Motor neuron (in vitro differentiated cells): ENCODE results near the gene INSL3. TPM values are rescaled to one million over a fixed set of nuclear protein-coding genes. Genes with fewer than 3 reads are reported as not detected.

Source experiments
- ATAC-seq, 8 experiments: fragments of 200-7000 bp; cut with Tn5 transposase; replicated peaks in 6 of 8; 2 replicates each; pipeline ENCODE4 v1.8.0; 2021; ENCODE audit warnings: mild to moderate bottlenecking in 8 of 8, moderate library complexity in 8 of 8
- H3K27ac ChIP-seq, 2 donors: fragments of 250-450 bp; sonication (Bioruptor Pico); 2 replicates each; pipeline ENCODE4 v1.9.0; 2021; ENCODE audit warnings: antibody characterized with exemption in 2 of 2, mild to moderate bottlenecking in 2 of 2, moderate library complexity in 1 of 2
- H3K4me1 ChIP-seq, 2 donors: fragments of 250-450 bp; sonication (Bioruptor Pico); replicated peaks in 1 of 2; 2 replicates each; pipeline ENCODE4 v1.6.1; 2021; ENCODE audit warnings: antibody characterized with exemption in 2 of 2, mild to moderate bottlenecking in 2 of 2, moderate library complexity in 1 of 2
- H3K4me3 ChIP-seq, 5 donors: fragments of 250-450 bp; sonication (Bioruptor Pico); 2 replicates each; pipeline ENCODE4 v1.9.0; 2021; ENCODE audit warnings: antibody characterized with exemption in 5 of 5, mild to moderate bottlenecking in 5 of 5, moderate library complexity in 4 of 5
- WGBS, 10 experiments: fragments of 450-650 bp; shearing (Covaris generic); methylation state at CpG; one replicate each; pipeline ENCODE4 v1.0.0; 2022; 5-methylcytosine and 5-hydroxymethylcytosine counted together
- in situ Hi-C, 9 experiments: fragments of 400-800 bp; cut with MboI; loops; one replicate each; pipeline ENCODE4 v1.15.0; 2021; ENCODE audit warnings: low sequenced_read_pairs in 9 of 9, low pct_unique_long_range_greater_than_20kb in 2 of 9; ENCODE audit not compliant: unreplicated experiment in 9 of 9
- total RNA-seq, 8 experiments: library from RNA; unstranded; fragments of 300-600 nt; gene quantifications; 2 replicates each; pipeline versions ENCODE4 v1.2.3 to v1.2.4, GENCODE V29; 2022

Gene INSL3
- total RNA-seq, 8 experiments from 2014 or later: 0.38 to 1.6 (median 0.55) TPM; not detected in 4

- Histone ChIP-seq H3K27ac (peak overlapping the region; percentile 74 to 95), H3K4me3 (peak overlapping the region; percentile 82 to 97 (median 90)), H3K4me1 (peaks cover 10 to 11% of the 10 kb centered on the region in 2 donors)
- ATAC-seq: peak in 2 of 8 experiments; percentile 0 to 1
- 0 to 2% (median 0%) methylated on average over 1 to 16 of the region's 22 CpGs; no CpG with 5 or more reads in 2 of the 10 experiments for WGBS, 10 experiments
- in situ Hi-C loops: no loop called here
Measured at GRCh38 chr19:17860331-17860992, 39.1 kb upstream of the INSL3 start.

- 0 to 1% (median 0%) methylated on average over 4 to 26 of the region's 80 CpGs; no CpG with 5 or more reads in 3 of the 10 experiments for WGBS, 10 experiments
- peak within 1 kb of the TSS; percentile 82 to 97 (median 90) for H3K4me3 ChIP-seq
- H3K27ac ChIP-seq: peak within 1 kb of the TSS; percentile 74 to 95
- ATAC-seq: peak; percentile 84 to 95 (median 93)
- peaks cover 10 to 11% of the 10 kb centered on the region in 2 donors for H3K4me1 ChIP-seq
- in situ Hi-C loops: loop anchor here in 1 of 9 experiments (10.0 kb wide), 1 partner anchor 85 kb away; no protein-coding TSS in a partner anchor
Measured at GRCh38 chr19:17859533-17860330, 38.4 kb upstream of the INSL3 start, which contains the start of gene RPL18A. Gene RPL18A, plus strand, starts transcription at chr19:17859910. Its CDS starts 47 bp downstream, at chr19:17859957.

DNA sequence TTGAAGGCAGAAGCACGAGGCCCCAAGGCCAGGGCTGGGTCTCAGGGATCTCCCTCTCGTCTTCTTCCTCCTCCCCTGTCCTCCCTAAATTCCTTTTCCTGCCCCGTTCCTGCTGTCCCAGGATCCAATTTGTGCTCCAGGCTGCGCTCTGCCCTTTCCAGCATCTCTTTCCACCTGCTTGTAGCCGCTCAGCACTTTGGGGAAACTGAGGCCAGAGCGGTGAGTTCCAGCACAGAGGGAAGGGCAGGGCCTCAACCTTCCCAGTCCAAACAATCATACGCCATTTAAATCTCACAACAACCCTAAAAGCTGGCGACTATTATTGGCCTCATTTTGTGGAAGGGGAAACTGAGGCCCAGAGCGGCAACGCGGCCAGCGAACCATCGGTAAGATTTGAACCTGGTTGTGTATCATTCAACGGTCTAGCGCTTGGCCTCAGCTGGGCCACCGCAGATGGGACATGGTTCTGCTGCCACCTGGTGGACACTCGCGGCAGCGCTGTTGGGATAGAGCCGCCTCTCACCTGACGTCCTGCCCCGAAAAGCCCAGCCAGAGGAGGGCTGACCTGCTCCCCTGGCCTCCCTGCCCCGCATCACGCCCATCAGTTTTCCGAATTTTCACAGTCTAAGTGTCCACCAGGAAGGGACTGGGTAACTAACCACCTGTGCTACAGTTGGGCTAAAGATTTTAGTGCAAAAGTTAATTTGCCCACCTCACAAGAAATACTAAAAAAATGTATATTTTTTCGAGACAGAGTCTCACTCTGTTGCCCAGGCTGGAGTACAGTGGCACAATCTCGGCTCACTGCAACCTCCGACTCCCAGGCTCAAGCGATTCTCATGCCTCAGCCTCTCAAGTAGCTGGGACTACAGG lies 34.2 kb upstream of the INSL3 start:
- WGBS, 10 experiments: 0 to 22% (median 8%) methylated on average over 3 to 19 of the region's 29 CpGs; no CpG with 5 or more reads in 3 of the 10 experiments
- Histone ChIP-seq H3K27ac (no peak overlapping the region), H3K4me3 (no peak overlapping the region), H3K4me1 (peaks cover 2 to 3% of the 10 kb centered on the region in 2 donors)
- ATAC-seq: peak; percentile 11 to 39 (median 16)
- in situ Hi-C loops: loop anchor here in 1 of 9 experiments (10.0 kb wide), 1 partner anchor 81 kb away; no protein-coding TSS in a partner anchor

GRCh38 chr19:17854061-17854460 lies 32.7 kb upstream of the INSL3 start:
- no peak for ATAC-seq
- WGBS, 10 experiments: 50 to 90% (median 60%) methylated on average over 1 to 6 of the region's 6 CpGs; no CpG with 5 or more reads in 5 of the 10 experiments
- in situ Hi-C loops: loop anchor here in 1 of 9 experiments (10.0 kb wide), 1 partner anchor 79 kb away; no protein-coding TSS in a partner anchor

GRCh38 chr19:17848595-17849292 lies 27.4 kb upstream of the INSL3 start:
- in situ Hi-C loops: no loop called here
- Histone ChIP-seq H3K4me1 (peaks cover 3 to 7% of the 10 kb centered on the region in 2 donors), H3K27ac (no peak overlapping the region), H3K4me3 (no peak overlapping the region)
- peak in 4 of 8 experiments; percentile 10 to 30 (median 12) for ATAC-seq
- 83 to 100% (median 92%) methylated on average over 2 to 11 of the region's 14 CpGs; no CpG with 5 or more reads in 1 of the 10 experiments for WGBS, 10 experiments

More at GRCh38 chr19:17854061-17854460, 32.7 kb upstream of the INSL3 start:
- no peak overlapping the region for H3K4me3 ChIP-seq
- H3K4me1 ChIP-seq: peaks cover under 1 to 1% of the 10 kb centered on the region in 2 donors
- H3K27ac ChIP-seq: no peak overlapping the region

- Histone ChIP-seq H3K27ac (peak within 1 kb of the TSS; percentile 58 to 65), H3K4me1 (peaks cover 7 to 12% of the 10 kb centered on the region in 2 donors), H3K4me3 (peak within 1 kb of the TSS in 3 of 5 donors; percentile 11 to 27 (median 15))
- ATAC-seq: peak; percentile 61 to 88 (median 68)
- in situ Hi-C loops: no loop called here
- 50 to 80% (median 59%) methylated on average over 1 to 4 of the region's 40 CpGs; no CpG with 5 or more reads in 6 of the 10 experiments for WGBS, 10 experiments
Measured at GRCh38 chr19:17847538-17848366, 26.4 kb upstream of the INSL3 start, which contains the start of gene JAK3. Gene JAK3, minus strand, starts transcription at chr19:17847982. Its CDS starts 3,565 bp downstream, at chr19:17844417.

GRCh38 chr19:17846146-17846545 lies 24.8 kb upstream of the INSL3 start:
- no peak overlapping the region for H3K27ac ChIP-seq
- in situ Hi-C loops: no loop called here
- no peak overlapping the region for H3K4me3 ChIP-seq
- WGBS, 10 experiments: 73 to 100% (median 88%) methylated on average over 1 to 6 of the region's 8 CpGs; no CpG with 5 or more reads in 2 of the 10 experiments
- ATAC-seq: no peak
- H3K4me1 ChIP-seq: peaks cover 12 to 19% of the 10 kb centered on the region in 2 donors

GRCh38 chr19:17843908-17844490 lies 22.7 kb upstream of the INSL3 start:
- in situ Hi-C loops: no loop called here
- Histone ChIP-seq H3K27ac (no peak overlapping the region), H3K4me3 (no peak overlapping the region), H3K4me1 (peaks cover 12 to 23% of the 10 kb centered on the region in 2 donors)
- no peak for ATAC-seq
- WGBS, 10 experiments: 70 to 100% (median 80%) methylated on average over 1 to 9 of the region's 14 CpGs; no CpG with 5 or more reads in 5 of the 10 experiments

GRCh38 chr19:17843292-17843827 lies 22.0 kb upstream of the INSL3 start:
- WGBS, 10 experiments: 80 to 100% (median 83%) methylated on average over 1 to 2 of the region's 9 CpGs; no CpG with 5 or more reads in 7 of the 10 experiments
- ATAC-seq: no peak
- H3K27ac ChIP-seq: peak overlapping the region in 1 of 2 donors; percentile 95
- in situ Hi-C loops: no loop called here
- H3K4me1 ChIP-seq: peaks cover 12 to 23% of the 10 kb centered on the region in 2 donors
- peak overlapping the region in 2 of 5 donors; percentile 37 to 40 for H3K4me3 ChIP-seq

GRCh38 chr19:17842663-17843291 lies 21.5 kb upstream of the INSL3 start:
- Histone ChIP-seq H3K4me1 (peaks cover 10 to 20% of the 10 kb centered on the region in 2 donors), H3K4me3 (peak overlapping the region; percentile 17 to 40 (median 30)), H3K27ac (peak overlapping the region; percentile 62 to 95)
- ATAC-seq: no peak
- in situ Hi-C loops: no loop called here
- WGBS, 10 experiments: 40% methylated on average over 2 of the region's 20 CpGs; no CpG with 5 or more reads in 9 of the 10 experiments
